ENCODE measurements around the gene SRPRA.
A peak's percentile ranks its signal among the peaks of the same experiment; 100 is the strongest.
"Not testable (repeated sequence)": the region's sequence is repeated elsewhere in the genome, so short reads cannot be mapped to it uniquely, and the experiment has no call there.

Gene SRPRA

GRCh38 chr11:126282736-126283591 lies 14.3 kb upstream of the SRPRA start, which contains the start of gene TIRAP:
Gene TIRAP, plus strand, starts transcription at chr11:126283093. Its CDS starts 7,802 bp downstream, at chr11:126290895.
- peak in 1 of 2 donors; percentile 40 for DNase-seq (ENCODE audit: low read depth in 2 of 2)

GRCh38 chr11:126282361-126282735 lies 13.7 kb upstream of the SRPRA start:
- no peak for DNase-seq (ENCODE audit: low read depth in 2 of 2)

- no peak for DNase-seq (ENCODE audit: low read depth in 2 of 2)
Measured at GRCh38 chr11:126281666-126282175, 13.0 kb upstream of the SRPRA start.

- no peak for DNase-seq (ENCODE audit: low read depth in 2 of 2)
Measured at GRCh38 chr11:126281245-126281644, 12.6 kb upstream of the SRPRA start.

- no peak for DNase-seq (ENCODE audit: low read depth in 2 of 2)
Measured at GRCh38 chr11:126280595-126280994, 11.9 kb upstream of the SRPRA start.

GRCh38 chr11:126279191-126279590 lies 10.5 kb upstream of the SRPRA start:
- DNase-seq (ENCODE audit: low read depth in 2 of 2): no peak

GRCh38 chr11:126277780-126278179 lies 9.1 kb upstream of the SRPRA start:
- no peak for DNase-seq (ENCODE audit: low read depth in 2 of 2)

- no peak for DNase-seq (ENCODE audit: low read depth in 2 of 2)
Measured at GRCh38 chr11:126277322-126277721, 8.6 kb upstream of the SRPRA start.

GRCh38 chr11:126268361-126268707 lies 361 bp downstream of the SRPRA start:
- DNase-seq (ENCODE audit: low read depth in 2 of 2): no peak

GRCh38 chr11:126267650-126268049 lies 1.0 kb downstream of the SRPRA start:
- DNase-seq (ENCODE audit: low read depth in 2 of 2): no peak

- no peak for DNase-seq (ENCODE audit: low read depth in 2 of 2)
Measured at GRCh38 chr11:126265811-126266210, 2.9 kb downstream of the SRPRA start.

- no peak for DNase-seq (ENCODE audit: low read depth in 2 of 2)
Measured at GRCh38 chr11:126263489-126263888, 5.2 kb downstream of the SRPRA start.

GRCh38 chr11:126262216-126262615 lies 6.5 kb downstream of the SRPRA start:
- no peak for DNase-seq (ENCODE audit: low read depth in 2 of 2)

- DNase-seq (ENCODE audit: low read depth in 2 of 2): no peak
Measured at GRCh38 chr11:126257764-126258163, 10.9 kb downstream of the SRPRA start.

- DNase-seq (ENCODE audit: low read depth in 2 of 2): no peak
Measured at GRCh38 chr11:126257144-126257543, 11.6 kb downstream of the SRPRA start.

- no peak for DNase-seq (ENCODE audit: low read depth in 2 of 2)
Measured at GRCh38 chr11:126256216-126256615, 12.5 kb downstream of the SRPRA start.

- DNase-seq (ENCODE audit: low read depth in 2 of 2): not testable (repeated sequence)
Measured at GRCh38 chr11:126255507-126255906, 13.2 kb downstream of the SRPRA start.

- DNase-seq (ENCODE audit: low read depth in 2 of 2): no peak
Measured at GRCh38 chr11:126254819-126255218, 13.9 kb downstream of the SRPRA start.

- DNase-seq (ENCODE audit: low read depth in 2 of 2): no peak
Measured at GRCh38 chr11:126253265-126253664, 15.4 kb downstream of the SRPRA start.

- DNase-seq (ENCODE audit: low read depth in 2 of 2): no peak
Measured at GRCh38 chr11:126246636-126247035, 22.1 kb downstream of the SRPRA start.

- no peak for DNase-seq (ENCODE audit: low read depth in 2 of 2)
Measured at GRCh38 chr11:126233391-126233790, 35.3 kb downstream of the SRPRA start.

- DNase-seq (ENCODE audit: low read depth in 2 of 2): no peak
Measured at GRCh38 chr11:126232683-126233082, 36.0 kb downstream of the SRPRA start.

- DNase-seq (ENCODE audit: low read depth in 2 of 2): no peak
Measured at GRCh38 chr11:126231725-126232459, 36.8 kb downstream of the SRPRA start.

Measured in stimulated activated CD8-positive, alpha-beta memory T cell treated with anti-CD3 and anti-CD28 coated beads, Interleukin-2, amount 100 ng/mL, for 48 hours (primary cell).